HepG2 (cell line): ENCODE data around the gene NFKBIA. TPM values are rescaled to one million over a fixed set of nuclear protein-coding genes. Genes with fewer than 3 reads are reported as not detected.
A peak's percentile ranks its signal among the peaks of the same experiment; 100 is the strongest.

ENCODE experiments used
- ATF7 ChIP-seq, 2 experiments: fragments of 450-650 bp in 1 of 2; sonication (generic) in 1 of 2; formaldehyde crosslinking in 1 of 2; IDR thresholded peaks; 2 replicates each; pipeline versions ENCODE4 v1.4.0 to v1.6.1; 2016 to 2020; ENCODE audit warnings: antibody characterized with exemption in 1 of 2, mild to moderate bottlenecking in 1 of 2, missing genetic modification reagents in 1 of 2
- CHD4 ChIP-seq: fragments of 200-600 bp; sonication (generic); IDR thresholded peaks from 2 replicates; pipeline ENCODE4 v1.7.0; 2017; ENCODE audit warnings: mild to moderate bottlenecking, low read length, borderline replicate concordance
- HCFC1 ChIP-seq: fragments of 150-350 bp; IDR thresholded peaks from 2 replicates; pipeline ENCODE4 v1.6.1; 2014; ENCODE audit warnings: low read depth, low read length
- HMGA1 ChIP-seq: sonication (generic); formaldehyde crosslinking; conservative IDR thresholded peaks from 2 replicates; pipeline ENCODE4 v1.4.0; 2020; ENCODE audit warnings: missing genetic modification reagents
- NFKBIZ ChIP-seq: IDR thresholded peaks from 2 replicates; pipeline ENCODE4 v1.6.1; 2018; ENCODE audit warnings: missing genetic modification reagents, missing compliant biosample characterization
- PAX8 ChIP-seq: sonication (generic); formaldehyde crosslinking; IDR thresholded peaks from 2 replicates; pipeline ENCODE4 v1.8.0; 2022; ENCODE audit warnings: mild to moderate bottlenecking, missing genetic modification reagents, borderline replicate concordance
- SRSF1 ChIP-seq: fragments of 200-400 bp; formaldehyde crosslinking; optimal IDR thresholded peaks from 2 replicates; pipeline ENCODE3; 2017; ENCODE audit warnings: mild to moderate bottlenecking, low read depth, low read length, moderate library complexity
- TOPORS ChIP-seq: sonication (generic); formaldehyde crosslinking; IDR thresholded peaks from 2 replicates; pipeline ENCODE4 v1.8.0; 2023; ENCODE audit warnings: mild to moderate bottlenecking, missing genetic modification reagents
- ZNF337 ChIP-seq: sonication (generic); formaldehyde crosslinking; IDR thresholded peaks from 2 replicates; pipeline ENCODE4 v1.5.1; 2020; ENCODE audit warnings: missing genetic modification reagents, low read depth, mild to moderate bottlenecking, borderline replicate concordance
- ZNF496 ChIP-seq: sonication (generic); formaldehyde crosslinking; IDR thresholded peaks from 2 replicates; pipeline ENCODE4 v1.8.1; 2023; ENCODE audit warnings: mild to moderate bottlenecking, moderate library complexity, missing genetic modification reagents; ENCODE audit not compliant: insufficient replicate concordance
- polyA plus RNA-seq, 8 experiments: library from polyadenylated mRNA; depleted of rRNA in 3 of 8; stranded (reverse) in 7 of 8; unstranded in 1 of 8; fragments of >200 nt; fragmentation: Illumina TruSeq in 4 of 8; extraction: Trizol in 4 of 8; gene quantifications; 2 replicates each; pipeline versions ENCODE4 v1.2.1 to v1.2.3, GENCODE V29; 2011 to 2016; ENCODE audit warnings: low read depth in 4 of 8, missing spikeins in 1 of 8, mixed read lengths in 1 of 8; ENCODE audit not compliant: insufficient read depth in 1 of 8
- total RNA-seq, 5 experiments: library from RNA; depleted of rRNA; stranded (reverse); fragments of >200 nt; fragmentation: Illumina TruSeq; extraction: Trizol; gene quantifications; 2 replicates each; pipeline ENCODE4 v1.2.3, GENCODE V29; 2016; ENCODE audit warnings: low read depth in 1 of 5
- TF ChIP-seq, protein P1 (sequence below): IDR thresholded peaks from 2 replicates; pipeline ENCODE4 v1.6.1; 2012; ENCODE audit warnings: low read length, improper control_type of control experiment
- TF ChIP-seq, protein P2 (sequence below): fragments of 450-650 bp; IDR thresholded peaks from 2 replicates; pipeline ENCODE4 v1.6.1; 2017; ENCODE audit warnings: mild to moderate bottlenecking
- TF ChIP-seq, protein P3 (sequence below): IDR thresholded peaks from 2 replicates; pipeline ENCODE4 v1.6.1; 2018; ENCODE audit warnings: missing genetic modification reagents, mild to moderate bottlenecking, missing compliant biosample characterization
- TF ChIP-seq, protein P4 (sequence below): sonication (generic); formaldehyde crosslinking; IDR thresholded peaks from 2 replicates; pipeline ENCODE4 v1.5.0; 2020; ENCODE audit warnings: missing genetic modification reagents, mild to moderate bottlenecking, borderline replicate concordance
- TF ChIP-seq, protein P5 (sequence below): sonication (generic); formaldehyde crosslinking; IDR thresholded peaks from 2 replicates; pipeline ENCODE4 v1.5.0; 2020; ENCODE audit warnings: missing genetic modification reagents
- TF ChIP-seq, protein P6 (sequence below): sonication (generic); formaldehyde crosslinking; conservative IDR thresholded peaks from 2 replicates; pipeline ENCODE4 v1.4.0; 2020; ENCODE audit warnings: missing genetic modification reagents

NFKBIA gene
- total and polyA plus RNA-seq, 2 of the 13 experiments (the other 11 are each of a cell fraction or from before 2014, with no cell fraction given), result 197 to 319 TPM

DNA sequence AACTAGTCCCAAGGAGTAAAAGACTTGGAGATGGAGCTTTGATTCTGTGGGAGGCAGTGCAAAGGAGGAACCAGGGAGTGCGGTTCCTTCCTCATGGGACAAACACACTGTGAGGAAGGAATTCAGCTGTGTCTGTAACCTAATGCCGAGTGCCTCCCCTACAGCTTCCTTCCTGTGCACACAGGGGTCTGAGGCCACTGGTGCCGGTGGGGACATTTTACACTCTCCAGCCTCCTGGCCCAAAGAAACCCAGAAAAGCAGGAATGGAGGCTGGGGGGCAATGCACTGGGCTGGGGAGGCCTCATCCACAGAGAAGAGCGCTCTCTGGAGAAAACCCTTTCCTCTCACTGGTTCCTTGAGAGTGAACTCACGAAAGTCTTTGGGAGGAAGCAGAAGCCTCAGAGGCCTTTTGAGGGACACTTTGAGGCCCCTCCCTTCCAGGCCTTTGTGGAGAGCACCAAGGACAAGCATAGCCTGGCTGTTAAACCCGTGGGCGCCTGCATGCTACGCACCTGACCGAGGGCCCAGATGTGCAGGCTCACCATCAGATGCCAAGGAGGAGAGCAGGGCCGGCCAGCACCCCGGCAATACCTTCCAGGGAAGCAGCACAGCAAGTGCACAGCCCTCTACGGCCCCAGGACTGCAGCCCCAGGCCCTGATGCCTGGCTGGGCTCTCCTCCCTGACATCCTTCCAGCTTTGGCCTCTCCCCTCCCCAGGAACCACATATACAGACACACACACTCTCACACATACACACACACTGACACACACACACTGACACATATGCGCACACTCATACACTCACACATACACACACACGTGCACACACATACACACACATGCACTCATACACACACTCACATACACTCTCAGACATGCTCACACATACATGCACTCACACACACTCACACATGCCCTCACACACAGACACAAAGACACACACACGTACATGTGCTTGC lies 52.0 kb downstream of the NFKBIA start (continued):
- TF ChIP-seq, protein P1, sequence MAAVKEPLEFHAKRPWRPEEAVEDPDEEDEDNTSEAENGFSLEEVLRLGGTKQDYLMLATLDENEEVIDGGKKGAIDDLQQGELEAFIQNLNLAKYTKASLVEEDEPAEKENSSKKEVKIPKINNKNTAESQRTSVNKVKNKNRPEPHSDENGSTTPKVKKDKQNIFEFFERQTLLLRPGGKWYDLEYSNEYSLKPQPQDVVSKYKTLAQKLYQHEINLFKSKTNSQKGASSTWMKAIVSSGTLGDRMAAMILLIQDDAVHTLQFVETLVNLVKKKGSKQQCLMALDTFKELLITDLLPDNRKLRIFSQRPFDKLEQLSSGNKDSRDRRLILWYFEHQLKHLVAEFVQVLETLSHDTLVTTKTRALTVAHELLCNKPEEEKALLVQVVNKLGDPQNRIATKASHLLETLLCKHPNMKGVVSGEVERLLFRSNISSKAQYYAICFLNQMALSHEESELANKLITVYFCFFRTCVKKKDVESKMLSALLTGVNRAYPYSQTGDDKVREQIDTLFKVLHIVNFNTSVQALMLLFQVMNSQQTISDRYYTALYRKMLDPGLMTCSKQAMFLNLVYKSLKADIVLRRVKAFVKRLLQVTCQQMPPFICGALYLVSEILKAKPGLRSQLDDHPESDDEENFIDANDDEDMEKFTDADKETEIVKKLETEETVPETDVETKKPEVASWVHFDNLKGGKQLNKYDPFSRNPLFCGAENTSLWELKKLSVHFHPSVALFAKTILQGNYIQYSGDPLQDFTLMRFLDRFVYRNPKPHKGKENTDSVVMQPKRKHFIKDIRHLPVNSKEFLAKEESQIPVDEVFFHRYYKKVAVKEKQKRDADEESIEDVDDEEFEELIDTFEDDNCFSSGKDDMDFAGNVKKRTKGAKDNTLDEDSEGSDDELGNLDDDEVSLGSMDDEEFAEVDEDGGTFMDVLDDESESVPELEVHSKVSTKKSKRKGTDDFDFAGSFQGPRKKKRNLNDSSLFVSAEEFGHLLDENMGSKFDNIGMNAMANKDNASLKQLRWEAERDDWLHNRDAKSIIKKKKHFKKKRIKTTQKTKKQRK, result no peak
- TF ChIP-seq CHD4 (no peak), ATF7 (IDR thresholded peaks at IDR 0.05) (no peak), ATF7 (CRISPR knock-in tag; IDR thresholded peaks at IDR 0.05) (no peak), HCFC1 (no peak), PAX8 (no peak), ZNF337 (no peak), TOPORS (CRISPR knock-in tag) (no peak), NFKBIZ (CRISPR knock-in tag) (no peak), ZNF496 (CRISPR knock-in tag) (no peak), SRSF1 (no peak), HMGA1 (no peak)
- TF ChIP-seq, protein P2, sequence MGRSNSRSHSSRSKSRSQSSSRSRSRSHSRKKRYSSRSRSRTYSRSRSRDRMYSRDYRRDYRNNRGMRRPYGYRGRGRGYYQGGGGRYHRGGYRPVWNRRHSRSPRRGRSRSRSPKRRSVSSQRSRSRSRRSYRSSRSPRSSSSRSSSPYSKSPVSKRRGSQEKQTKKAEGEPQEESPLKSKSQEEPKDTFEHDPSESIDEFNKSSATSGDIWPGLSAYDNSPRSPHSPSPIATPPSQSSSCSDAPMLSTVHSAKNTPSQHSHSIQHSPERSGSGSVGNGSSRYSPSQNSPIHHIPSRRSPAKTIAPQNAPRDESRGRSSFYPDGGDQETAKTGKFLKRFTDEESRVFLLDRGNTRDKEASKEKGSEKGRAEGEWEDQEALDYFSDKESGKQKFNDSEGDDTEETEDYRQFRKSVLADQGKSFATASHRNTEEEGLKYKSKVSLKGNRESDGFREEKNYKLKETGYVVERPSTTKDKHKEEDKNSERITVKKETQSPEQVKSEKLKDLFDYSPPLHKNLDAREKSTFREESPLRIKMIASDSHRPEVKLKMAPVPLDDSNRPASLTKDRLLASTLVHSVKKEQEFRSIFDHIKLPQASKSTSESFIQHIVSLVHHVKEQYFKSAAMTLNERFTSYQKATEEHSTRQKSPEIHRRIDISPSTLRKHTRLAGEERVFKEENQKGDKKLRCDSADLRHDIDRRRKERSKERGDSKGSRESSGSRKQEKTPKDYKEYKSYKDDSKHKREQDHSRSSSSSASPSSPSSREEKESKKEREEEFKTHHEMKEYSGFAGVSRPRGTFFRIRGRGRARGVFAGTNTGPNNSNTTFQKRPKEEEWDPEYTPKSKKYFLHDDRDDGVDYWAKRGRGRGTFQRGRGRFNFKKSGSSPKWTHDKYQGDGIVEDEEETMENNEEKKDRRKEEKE, result no peak
- TF ChIP-seq, protein P3, sequence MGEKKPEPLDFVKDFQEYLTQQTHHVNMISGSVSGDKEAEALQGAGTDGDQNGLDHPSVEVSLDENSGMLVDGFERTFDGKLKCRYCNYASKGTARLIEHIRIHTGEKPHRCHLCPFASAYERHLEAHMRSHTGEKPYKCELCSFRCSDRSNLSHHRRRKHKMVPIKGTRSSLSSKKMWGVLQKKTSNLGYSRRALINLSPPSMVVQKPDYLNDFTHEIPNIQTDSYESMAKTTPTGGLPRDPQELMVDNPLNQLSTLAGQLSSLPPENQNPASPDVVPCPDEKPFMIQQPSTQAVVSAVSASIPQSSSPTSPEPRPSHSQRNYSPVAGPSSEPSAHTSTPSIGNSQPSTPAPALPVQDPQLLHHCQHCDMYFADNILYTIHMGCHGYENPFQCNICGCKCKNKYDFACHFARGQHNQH (CRISPR knock-in tag), result no peak
- TF ChIP-seq, protein P4, sequence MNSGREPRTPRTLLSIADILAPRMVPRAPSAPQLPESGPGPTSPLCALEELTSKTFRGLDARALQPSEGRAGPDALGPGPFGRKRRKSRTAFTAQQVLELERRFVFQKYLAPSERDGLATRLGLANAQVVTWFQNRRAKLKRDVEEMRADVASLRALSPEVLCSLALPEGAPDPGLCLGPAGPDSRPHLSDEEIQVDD (CRISPR knock-in tag), result no peak
- TF ChIP-seq, protein P5, sequence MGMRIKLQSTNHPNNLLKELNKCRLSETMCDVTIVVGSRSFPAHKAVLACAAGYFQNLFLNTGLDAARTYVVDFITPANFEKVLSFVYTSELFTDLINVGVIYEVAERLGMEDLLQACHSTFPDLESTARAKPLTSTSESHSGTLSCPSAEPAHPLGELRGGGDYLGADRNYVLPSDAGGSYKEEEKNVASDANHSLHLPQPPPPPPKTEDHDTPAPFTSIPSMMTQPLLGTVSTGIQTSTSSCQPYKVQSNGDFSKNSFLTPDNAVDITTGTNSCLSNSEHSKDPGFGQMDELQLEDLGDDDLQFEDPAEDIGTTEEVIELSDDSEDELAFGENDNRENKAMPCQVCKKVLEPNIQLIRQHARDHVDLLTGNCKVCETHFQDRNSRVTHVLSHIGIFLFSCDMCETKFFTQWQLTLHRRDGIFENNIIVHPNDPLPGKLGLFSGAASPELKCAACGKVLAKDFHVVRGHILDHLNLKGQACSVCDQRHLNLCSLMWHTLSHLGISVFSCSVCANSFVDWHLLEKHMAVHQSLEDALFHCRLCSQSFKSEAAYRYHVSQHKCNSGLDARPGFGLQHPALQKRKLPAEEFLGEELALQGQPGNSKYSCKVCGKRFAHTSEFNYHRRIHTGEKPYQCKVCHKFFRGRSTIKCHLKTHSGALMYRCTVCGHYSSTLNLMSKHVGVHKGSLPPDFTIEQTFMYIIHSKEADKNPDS, result 0 out of 2 replicates have a peak, but pooled peaks have one; percentile 33
- TF ChIP-seq, protein P6, sequence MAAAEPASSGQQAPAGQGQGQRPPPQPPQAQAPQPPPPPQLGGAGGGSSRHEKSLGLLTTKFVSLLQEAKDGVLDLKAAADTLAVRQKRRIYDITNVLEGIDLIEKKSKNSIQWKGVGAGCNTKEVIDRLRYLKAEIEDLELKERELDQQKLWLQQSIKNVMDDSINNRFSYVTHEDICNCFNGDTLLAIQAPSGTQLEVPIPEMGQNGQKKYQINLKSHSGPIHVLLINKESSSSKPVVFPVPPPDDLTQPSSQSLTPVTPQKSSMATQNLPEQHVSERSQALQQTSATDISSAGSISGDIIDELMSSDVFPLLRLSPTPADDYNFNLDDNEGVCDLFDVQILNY (CRISPR knock-in tag), result no peak
